Measurements from ENCODE around the gene DYNLT5. TPM values are rescaled to one million over a fixed set of nuclear protein-coding genes. Genes with fewer than 3 reads are reported as not detected.
"Not testable (repeated sequence)": the region's sequence is repeated elsewhere in the genome, so short reads cannot be mapped to it uniquely, and the experiment has no call there.

Gene DYNLT5
- polyA plus RNA-seq (ENCODE audit: insufficient read length): 3.2 TPM
- long read RNA-seq, donor 1, partial matches to known transcripts: 0 of 1 reads
- long read RNA-seq, donor 1, other reads (novel, unspliced or antisense): 0 of 1 reads
- long read RNA-seq, donor 2: 0 reads
- long read RNA-seq, donor 3: 0 reads
- long read RNA-seq, donor 4: 0 reads
- long read RNA-seq, donor 5, partial matches to known transcripts: 0 of 1 reads
- long read RNA-seq, donor 5, other reads (novel, unspliced or antisense): 0 of 1 reads
- long read RNA-seq, donor 6, partial matches to known transcripts: 0 of 1 reads
- long read RNA-seq, donor 6, other reads (novel, unspliced or antisense): 0 of 1 reads
- long read RNA-seq, donor 7: 0 reads
- long read RNA-seq, donor 8: 0 reads

- DNase-seq: peak; percentile 42
Observed at GRCh38 chr1:66752000-66752592, at the start of gene DYNLT5. Gene DYNLT5, plus strand, starts transcription at chr1:66752459. Its CDS starts 2,200 bp downstream, at chr1:66754659.

DNA sequence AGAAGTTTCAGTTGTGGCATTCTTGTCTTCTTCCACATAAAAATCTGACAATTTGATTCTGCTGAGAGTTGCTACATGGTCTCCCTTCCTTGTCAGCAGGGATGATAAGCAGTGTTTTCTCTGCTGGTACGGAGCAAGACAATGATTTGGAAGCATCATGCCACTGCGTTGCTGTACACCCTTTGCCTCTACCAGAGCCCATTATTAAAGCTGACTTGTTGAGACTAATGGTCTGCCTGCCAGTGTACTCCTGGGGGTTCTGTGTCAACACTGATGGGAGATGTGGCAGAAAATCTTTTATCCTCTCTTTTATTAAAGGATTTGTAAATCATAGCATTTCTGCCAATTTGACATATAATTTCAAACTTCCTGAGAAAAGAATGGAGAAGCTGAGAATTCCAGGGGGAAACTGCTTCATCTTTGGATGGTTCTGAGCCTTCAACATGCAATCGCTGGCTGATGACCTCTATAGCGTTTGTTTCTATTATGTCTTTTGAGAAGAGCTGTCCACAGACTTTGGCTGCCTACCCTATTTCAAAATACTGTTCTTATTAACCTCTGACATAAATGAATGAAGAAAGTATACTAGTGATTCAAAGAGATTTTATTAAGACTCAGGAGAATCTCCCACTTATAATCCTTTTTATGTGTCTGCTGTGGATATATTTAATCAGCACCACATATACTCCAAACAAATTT is 47.9 kb upstream of the DYNLT5 start:
- DNase-seq: no peak

GRCh38 chr1:66705110-66705509 is 47.1 kb upstream of the DYNLT5 start:
- DNase-seq: no peak

GRCh38 chr1:66711420-66711819 is 40.8 kb upstream of the DYNLT5 start:
- no peak for DNase-seq

GRCh38 chr1:66712839-66713238 is 39.4 kb upstream of the DYNLT5 start:
- no peak for DNase-seq

- DNase-seq: no peak
Observed at GRCh38 chr1:66723985-66724384, 28.3 kb upstream of the DYNLT5 start.

DNA sequence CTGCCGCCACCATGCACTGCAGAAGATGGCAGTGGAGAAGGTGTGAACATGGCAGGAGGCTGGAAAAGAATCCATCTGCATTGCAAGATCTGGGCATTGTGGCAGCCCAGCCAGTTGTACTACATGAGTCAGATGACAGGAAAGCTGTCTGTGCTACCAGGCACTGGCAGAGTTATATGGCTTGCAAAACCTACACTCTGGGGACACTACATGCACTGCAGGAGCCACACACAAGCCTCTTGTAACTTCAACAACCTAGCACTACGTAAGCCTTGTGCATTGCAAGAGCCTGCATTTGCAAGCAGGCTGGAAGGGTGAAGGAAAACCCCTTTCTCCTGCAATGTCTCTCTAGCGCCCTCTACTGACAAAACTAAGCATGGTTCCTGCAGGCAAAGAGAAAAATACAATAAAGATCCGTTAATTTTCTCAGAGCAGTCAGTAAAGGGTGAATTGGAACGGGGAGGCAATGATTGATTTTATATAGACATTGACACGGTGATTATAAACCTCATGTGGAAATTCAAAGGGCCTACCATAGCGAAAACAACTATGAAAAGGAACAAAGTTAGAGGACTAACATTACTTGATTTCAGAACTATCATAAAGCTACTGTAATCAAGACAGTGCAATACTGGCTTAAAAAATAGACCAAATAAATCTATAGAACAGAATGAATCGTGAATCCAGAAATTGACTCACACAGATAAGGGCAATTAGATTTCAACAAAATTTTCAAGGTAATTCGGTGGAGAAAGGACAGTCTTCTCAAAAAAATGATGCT is 26.2 kb upstream of the DYNLT5 start:
- DNase-seq: peak; percentile 53

- DNase-seq: no peak
Observed at GRCh38 chr1:66728021-66728420, 24.2 kb upstream of the DYNLT5 start.

GRCh38 chr1:66728716-66729115 is 23.5 kb upstream of the DYNLT5 start:
- not testable (repeated sequence) for DNase-seq

DNA sequence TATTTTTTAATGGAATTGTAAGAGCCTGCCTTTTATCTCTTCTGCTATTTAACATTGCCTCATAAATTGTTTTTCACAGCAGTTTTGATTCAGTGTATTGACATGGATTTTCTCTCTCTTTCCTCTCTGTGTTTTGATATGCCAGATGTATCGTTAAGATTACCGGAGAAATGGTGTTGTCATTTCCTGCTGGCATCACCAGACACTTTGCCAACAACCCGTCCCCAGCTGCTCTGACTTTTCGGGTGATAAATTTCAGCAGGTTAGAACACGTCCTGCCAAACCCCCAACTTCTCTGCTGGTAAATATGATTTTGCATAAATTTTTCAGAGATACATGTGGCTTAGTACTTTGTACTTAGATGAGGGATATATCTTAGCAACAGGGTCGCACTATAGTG is 23.1 kb upstream of the DYNLT5 start:
- DNase-seq: no peak

DNA sequence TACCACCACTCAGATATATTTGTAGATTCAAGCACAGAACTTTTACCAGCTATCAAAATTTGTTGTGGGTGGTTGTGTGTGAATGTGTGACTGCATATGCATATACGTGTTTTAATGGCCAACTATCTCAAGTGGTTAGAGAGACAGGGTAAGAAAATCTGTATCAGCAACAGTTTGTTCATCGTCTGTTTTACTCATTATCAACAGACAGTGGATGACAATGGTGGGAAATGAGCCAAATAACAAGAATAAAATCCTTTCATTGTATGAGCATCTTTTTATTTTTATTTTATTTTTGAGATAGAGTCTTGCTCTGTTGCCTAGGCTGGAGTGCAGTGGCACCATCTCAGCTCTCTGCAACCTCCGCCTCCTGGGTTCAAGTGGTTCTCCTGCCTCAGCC is 22.7 kb upstream of the DYNLT5 start:
- DNase-seq: no peak

- DNase-seq: no peak
Observed at GRCh38 chr1:66730462-66730861, 21.8 kb upstream of the DYNLT5 start.

- no peak for DNase-seq
Observed at GRCh38 chr1:66731170-66731865, 20.9 kb upstream of the DYNLT5 start.

DNA sequence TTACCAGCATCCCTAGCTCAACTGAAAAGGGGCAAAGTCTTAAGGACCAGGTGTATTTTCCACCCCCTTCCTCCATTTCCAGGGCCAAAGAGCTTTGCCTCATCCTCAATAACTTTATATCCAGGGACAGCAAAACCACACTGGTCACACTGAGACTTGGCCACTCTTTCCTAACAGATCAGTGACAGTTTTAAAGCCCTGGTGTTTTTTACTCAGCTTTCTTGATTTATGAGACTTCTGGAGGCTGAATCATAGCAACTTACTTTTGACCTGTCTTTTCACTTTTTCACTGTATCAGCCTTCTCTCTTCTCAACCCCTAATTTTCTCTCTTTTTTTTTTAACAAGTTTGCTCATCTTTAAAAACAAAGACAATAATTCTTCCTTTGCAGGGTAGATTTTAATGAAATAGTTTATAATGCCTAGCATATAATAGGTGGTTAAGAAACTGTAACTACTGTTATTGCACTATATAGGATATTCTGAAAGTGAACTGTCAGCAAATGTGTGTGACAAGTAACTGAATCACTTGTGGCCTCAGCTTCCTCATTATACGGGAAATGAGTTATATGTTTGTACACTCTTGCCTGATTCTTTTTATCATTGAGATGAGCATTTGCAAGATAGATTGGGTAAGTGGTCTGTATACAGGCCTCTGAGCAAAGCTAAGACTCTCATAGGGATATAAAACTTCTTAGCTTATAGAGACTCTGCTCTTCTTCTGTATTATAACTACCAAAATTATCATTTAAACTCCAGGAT is 19.7 kb upstream of the DYNLT5 start:
- no peak for DNase-seq

- DNase-seq: no peak
Observed at GRCh38 chr1:66733348-66734017, 18.8 kb upstream of the DYNLT5 start.

- not testable (repeated sequence) for DNase-seq
Observed at GRCh38 chr1:66734531-66734930, 17.7 kb upstream of the DYNLT5 start.

DNA sequence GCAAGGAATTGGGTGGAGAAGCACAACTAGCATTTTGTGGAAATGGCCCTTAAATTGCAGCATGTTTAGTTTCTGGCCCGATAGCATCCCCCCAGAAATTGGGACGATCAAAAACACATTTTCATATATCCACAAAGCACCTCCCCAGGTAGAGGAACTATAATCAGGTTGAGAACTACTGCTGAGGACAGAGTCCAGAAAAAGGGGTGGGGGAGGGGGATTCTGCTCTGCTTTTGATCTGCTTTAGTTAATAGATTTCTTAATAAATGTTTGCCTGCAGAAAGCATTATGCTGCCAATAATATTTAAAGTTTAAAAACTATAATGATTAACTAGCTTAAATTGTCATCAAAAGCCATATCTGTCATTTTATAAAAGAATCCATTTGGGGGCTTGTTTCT is 14.4 kb upstream of the DYNLT5 start:
- DNase-seq: no peak

DNA sequence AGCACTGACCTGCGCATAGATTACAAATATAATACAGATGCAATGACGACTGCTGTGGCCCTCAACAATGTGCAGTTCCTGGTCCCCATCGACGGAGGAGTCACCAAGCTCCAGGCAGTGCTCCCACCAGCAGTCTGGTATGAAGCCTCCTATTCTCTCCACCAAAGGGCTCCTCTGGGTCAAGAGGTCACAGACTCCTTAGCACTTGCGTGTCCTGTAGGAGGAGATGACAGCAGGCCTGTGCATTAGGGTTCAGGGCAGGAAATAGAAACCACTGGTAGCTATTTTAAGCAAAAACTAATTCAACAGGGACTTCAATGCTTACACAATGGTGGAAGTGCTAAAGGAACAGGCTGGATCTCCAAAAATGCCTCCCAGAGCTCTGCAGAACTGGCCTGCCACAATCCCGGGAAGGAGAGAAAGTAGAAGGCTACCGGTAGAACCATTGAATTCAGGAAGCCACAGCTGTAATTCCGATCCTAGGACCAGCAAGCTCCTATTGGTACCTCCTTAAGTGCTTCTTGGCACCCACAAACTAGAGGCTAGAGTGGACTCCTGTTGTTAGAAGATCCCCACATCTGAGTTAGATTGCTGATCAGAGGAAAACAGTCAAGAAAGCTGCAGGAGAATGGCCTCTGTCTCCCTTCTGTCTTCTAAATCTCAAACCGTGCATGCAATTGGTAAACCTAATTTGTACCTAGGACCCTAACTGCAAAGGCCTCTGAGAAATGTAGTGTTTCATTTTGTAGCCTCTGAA is 12.7 kb upstream of the DYNLT5 start:
- DNase-seq: no peak

DNA sequence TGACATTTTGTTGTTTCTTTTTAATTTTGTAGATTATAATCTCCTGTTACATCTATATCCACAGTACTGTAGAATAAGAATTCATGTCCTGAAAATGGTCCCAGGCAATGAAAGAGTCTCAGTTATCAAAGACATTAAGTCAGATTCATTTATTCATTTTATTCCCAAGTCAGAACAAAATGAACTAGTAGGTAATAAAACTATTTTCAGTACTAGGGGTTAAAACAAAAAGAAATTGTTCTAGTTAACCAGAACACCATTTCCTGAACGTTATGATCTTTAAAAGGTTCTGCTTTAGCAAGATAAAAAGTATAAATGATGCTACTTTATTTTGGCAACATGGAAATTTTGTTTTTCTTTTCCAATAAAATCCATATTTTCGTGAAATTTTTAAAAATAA is 6.8 kb upstream of the DYNLT5 start:
- DNase-seq: no peak

DNA sequence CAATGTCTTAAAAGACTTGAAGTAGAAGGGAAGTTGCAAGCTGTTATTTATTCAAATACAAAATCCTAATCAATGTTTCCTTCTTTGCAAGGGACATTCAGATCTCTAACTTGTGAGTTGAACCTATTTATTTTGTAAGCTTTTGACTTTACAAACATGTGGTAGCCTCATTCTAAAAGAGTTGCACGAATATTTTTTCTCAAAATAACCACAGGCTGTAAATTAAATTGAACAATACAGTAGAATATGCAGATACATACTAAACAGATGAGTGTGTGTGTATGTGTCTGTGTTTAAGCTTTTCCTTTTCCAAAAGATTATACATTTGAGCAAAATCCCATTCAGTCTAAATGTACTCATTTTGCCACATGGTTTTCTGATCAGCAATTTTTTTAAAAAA is 4.8 kb upstream of the DYNLT5 start:
- no peak for DNase-seq
